ENCODE results near the gene NF1.
"Not testable (repeated sequence)": the region's sequence is repeated elsewhere in the genome, so short reads cannot be mapped to it uniquely, and the experiment has no call there.

NF1 gene

DNA sequence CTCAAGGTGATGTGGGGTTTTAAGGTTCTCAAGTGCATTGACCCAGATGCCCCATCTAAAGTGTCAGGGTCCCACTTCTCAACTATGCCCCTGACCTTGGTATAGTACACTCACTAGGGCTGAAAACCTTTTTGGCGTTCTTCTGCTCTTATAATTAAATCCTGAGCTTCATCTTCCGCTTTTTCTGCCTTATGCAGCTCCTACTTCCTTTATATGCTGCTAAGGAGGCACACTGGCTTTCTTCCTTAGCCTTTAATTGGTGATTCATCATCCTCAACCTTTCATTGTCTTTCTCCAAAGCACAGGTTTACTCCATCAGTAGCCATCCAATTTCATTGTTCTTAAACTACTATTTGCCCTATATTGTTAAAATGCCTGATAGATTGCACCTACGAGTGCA is 5.3 kb upstream of the NF1 start:
- DNase-seq (ENCODE audit: low spot score): no peak

DNA sequence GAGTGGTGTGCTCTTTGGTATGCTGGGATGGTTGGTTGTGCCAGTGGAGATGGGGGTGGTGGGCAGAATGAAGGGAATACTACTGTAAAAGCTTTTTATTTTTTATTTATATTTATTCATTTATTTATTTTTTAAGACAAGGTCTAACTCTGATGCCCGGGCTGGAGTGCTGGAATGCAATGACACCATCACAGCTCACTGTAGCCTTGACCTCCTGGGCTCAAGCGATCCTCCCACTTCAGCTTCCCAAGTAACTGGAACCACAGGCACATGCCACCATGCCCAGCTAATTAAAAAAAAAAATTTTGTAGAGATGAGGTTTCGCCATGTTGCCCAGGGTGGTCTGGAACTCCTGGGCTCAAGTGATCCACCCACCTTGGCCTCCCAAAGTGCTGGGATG is 4.1 kb upstream of the NF1 start:
- DNase-seq (ENCODE audit: low spot score): not testable (repeated sequence)

DNA sequence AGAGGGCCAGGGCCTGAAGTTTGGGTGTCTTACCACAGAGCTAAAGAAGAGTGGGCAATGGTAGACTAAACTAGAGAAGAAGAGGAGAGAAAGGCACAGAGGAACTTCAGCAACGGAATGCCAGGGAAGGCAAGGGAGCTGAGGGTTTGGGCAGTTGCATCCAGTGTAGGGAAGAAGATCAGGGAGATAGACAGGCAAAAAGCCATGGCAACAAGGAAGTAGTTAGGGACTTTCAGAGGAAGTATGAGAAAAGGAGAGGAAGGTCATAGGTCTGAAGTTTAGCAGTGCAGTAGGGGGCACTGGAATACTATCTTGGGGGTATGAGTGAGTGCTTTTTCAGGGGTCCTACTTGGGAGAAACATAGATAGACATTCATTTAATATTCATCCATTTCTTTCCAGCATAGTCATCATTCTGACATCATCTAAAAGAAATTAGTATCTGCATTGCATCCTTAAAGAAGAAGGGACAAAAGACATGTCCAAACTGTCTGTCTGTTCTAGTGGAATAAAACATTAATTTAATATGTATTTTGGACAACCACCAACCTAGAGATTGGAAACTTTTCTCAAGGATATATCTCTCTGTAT is 2.2 kb upstream of the NF1 start:
- DNase-seq (ENCODE audit: low spot score): no peak

DNA sequence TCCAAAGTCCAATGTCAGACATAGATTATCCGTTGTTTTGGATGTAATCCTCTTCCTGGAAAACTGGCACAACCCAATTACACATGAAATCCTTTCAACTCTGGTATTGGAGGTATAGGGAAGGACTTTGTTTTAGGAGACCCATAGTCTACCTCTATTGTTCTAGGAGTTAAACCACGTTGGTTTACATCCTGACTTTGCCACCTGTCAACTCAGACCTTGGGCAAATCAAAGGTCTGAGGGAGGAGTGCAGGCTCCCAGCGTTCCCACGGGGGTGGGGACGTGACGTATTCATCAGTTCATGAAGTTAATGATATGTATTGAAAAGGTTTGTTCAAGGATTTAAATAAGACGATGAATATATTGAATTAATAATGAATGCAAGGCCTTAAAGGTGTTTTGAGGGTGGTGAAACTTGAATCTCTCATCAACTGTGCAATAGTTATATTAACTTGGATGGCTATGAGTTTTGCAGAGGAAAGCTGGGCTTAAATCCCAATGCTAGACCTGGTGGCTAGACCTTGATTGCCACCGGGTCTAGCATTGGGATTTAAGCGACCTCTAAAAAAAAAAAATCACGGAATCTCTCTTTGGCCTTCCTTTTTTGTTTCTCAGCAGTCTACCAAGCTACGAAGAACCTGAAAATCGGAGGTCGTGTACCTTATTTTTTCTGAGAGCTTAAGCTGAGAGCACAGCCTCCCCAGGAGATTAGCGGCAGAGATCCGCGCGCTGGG is 744 bp upstream of the NF1 start:
- no peak for DNase-seq (ENCODE audit: low spot score)

DNA sequence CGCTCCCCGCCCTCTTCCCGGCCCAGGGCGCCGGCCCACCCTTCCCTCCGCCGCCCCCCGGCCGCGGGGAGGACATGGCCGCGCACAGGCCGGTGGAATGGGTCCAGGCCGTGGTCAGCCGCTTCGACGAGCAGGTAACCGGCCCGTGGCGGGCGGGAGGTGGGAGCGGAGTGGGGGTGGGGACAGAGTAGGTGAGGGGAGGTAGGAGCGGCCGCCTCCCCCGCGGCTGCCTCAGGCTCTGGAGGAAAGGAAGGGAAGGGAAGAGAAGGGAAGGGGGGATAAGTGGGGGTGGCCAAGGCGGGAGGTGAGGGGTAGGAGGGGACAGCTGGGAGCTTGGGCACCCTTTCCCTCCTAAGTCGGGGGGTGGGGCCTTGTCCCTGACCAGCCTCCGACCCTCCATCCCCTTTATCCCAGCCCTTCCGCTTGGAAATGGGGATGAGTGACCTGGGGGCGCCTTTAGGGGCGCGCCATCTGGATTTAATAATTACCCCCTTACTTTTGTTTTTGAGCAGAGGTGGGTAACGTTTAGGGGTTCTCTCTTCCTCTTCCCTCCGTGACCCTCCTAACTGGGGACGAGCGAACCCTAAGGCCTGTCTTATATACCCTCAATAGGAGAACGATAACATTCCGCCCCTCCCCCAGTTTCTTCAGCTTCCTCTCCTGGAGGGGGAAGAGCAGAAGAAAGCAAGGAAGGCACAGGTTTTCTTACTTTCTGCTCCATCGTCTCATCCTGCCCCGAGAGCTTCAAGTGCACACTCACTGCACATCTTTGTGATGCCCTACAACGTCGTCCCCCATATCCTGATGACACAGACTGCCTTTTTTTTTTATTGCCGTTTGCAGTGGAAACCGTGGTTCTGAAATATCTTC is 694 bp downstream of the NF1 start:
- peak; percentile 31 for DNase-seq (ENCODE audit: low spot score)

DNA sequence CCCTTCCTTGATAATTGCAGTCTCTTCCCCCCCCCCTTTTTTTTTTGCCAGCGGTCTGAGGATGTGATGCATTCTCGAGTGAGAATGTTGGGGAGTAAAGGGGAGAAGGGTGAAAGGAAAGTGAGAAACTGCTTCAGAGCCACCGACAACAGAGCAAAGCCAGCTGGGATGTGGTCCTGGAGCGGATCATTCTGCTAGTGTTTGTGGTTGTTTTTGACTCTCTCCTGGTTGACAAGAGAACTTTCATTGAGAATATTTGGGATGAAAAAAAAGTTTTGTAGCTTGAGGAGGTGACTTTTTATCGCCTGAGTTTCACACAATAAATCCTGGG is 1.3 kb downstream of the NF1 start:
- DNase-seq (ENCODE audit: low spot score): peak; percentile 18

DNA sequence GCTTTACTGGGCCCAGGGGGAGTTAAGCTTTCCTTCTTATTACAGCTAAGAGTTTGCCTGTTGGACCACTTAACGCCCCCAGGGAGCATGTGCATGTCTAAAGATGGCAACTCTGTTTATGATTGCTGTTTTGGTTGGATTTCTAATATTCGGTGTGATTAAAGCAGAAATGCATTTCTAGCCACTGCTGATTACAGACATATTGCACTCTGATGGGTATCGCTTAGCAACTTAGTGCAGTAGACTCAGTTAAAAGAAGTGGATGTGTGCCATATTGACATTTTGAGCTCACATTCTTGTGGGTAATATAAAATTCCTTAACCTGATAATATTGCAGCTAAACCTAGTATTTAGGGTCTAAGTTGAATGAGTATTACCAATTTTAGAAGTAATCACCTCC is 4.2 kb downstream of the NF1 start:
- no peak for DNase-seq (ENCODE audit: low spot score)

DNA sequence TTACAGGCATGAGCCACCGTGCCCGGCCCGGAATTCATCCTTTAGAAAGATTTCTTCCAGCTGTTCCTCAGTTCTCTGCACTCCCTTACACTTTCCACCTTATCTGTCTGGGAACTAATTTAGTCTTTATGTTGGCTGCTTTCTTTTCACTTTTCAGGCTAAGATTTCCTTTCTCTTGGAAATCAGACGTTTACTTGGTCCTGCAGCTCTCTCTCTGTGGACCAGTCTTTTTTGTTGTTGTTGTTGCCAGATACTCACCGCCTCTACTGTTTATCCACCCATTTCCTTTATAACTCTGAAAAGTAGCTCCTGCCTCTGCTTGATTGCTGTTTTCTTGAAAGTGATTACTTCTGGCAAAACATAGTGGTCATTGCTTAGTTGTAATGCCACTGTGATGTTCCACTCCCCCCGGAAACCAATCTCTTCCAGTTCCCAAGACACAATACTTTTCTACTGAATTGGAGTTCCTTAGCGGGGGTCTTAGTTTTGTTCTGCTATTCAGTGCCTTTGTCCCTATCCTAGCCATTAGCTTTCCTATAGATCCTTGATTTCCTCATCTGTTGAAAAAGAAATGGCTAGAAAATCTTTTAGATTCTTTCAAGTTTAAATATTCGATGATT is 6.2 kb downstream of the NF1 start:
- no peak for DNase-seq (ENCODE audit: low spot score)

DNA sequence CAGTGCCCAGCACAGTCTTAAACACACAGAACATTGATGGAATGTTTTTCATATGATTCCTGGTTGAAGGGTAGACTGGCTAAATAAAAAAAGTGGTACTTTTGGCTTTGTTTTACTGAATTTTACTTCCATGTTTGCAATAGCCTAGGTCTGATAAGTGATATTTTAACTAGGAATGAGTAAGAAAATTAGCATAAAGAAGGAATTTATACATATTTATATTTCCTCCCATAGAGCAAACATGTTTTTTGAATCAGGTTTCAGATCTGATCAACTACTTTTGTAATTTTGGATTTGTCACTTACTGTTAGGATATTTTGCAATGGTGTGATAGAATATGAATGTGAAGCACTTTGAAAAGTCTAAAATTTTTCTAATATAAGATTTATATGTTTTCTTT is 7.2 kb downstream of the NF1 start:
- no peak for DNase-seq (ENCODE audit: low spot score)

DNA sequence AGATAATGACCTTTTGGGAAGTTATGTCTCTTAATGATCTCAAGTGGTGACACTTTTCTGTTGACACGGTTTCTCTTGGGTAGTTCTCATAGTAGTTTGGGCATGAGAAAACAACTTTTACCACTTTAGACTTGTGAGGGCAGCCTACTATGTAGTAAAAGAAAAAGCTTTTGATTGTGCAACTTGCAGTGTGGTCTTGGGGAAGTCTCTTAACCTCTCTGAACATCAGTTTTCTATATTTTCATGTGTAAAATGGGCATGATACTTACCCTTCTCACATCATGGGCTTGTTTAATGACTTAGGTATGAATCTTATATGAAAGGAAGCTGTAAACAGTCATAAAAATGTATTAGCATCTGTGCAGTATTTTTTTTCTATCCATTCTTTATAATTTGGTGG is 11.2 kb downstream of the NF1 start:
- no peak for DNase-seq (ENCODE audit: low spot score)

DNA sequence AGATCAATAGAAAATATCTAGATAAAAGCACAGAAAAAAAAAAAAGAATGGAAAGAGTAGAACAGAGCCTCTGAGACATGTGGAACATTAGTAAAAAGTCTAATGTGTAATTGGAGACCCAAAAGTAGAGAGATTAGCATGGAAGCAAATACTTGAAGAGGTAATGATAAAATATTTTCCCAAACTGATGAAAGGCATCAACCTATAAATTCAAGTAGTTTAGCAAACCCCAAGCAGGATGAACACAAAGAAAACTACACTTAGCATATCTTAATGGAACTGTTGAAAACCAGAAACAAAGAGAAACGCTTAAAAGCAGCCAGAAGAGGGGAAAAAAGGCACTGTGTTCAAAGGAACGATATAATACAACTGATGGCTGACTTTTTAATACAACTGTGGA is 16.4 kb downstream of the NF1 start:
- DNase-seq (ENCODE audit: low spot score): no peak

DNA sequence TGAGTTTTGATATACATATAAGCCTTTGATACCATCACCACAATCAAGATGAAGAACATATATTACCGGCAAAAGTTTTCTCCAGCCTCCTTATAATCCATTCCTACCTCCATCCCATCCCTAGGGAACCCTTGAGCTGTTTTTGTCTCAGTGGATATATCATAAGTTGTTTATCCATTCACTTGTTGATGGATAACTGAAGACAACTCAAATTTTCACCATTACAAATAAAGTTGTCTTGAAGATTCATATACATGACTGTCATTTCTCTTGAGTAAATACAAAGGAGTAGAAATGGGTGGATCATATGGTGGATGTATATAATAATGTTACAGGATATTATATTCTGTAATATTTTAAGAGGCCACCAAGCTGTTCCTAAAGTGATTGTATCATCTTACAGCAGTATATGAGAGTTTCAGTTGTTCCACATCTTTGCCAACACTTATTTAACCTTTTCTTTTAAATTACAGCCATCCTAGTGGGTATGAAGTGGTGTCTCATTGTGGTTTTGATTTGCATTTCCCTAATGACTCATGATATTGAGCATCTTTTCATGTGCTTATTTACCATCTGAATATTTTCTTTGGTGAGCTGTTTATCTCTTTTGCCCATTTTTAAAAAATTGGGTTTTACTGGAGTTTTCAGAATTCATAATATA is 17.4 kb downstream of the NF1 start:
- no peak for DNase-seq (ENCODE audit: low spot score)

DNA sequence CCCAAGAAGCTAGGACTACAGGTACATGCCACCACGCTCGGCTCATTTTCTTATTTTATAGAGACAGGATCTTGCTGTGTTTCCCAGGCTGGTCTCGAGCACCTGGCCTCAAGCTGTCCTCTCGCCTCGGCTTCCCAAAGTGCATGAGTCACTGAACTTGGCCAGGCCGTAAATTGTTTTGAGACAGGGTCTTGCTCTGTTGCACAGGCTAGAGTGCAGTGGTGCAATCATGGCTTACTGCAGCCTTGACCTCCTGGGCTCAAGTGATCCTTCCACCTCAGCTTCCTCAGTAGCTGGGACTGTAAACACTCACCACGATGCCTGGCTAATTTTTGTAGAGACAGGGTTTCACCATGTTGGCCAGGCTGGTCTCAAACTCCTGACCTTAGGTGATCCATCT is 18.6 kb downstream of the NF1 start:
- DNase-seq (ENCODE audit: low spot score): not testable (repeated sequence)

DNA sequence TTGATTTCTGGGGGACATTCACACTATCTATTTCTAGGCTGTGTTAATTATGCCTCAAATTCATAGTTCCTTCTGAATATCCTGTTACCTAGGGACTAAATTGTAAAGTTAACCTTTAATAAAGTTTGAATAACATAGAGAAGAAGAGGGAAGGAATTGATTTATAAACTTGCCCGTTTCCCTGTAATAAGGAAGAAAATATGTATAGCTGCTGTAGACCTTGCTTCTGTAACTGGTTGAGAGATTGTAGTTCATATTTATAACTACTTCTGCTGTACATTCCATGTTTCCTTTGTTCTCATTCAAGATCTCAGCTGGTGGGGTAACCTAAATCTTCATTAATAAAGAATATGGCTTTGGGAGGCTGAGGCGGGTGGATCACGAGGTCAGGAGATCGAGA is 19.2 kb downstream of the NF1 start:
- no peak for DNase-seq (ENCODE audit: low spot score)

DNA sequence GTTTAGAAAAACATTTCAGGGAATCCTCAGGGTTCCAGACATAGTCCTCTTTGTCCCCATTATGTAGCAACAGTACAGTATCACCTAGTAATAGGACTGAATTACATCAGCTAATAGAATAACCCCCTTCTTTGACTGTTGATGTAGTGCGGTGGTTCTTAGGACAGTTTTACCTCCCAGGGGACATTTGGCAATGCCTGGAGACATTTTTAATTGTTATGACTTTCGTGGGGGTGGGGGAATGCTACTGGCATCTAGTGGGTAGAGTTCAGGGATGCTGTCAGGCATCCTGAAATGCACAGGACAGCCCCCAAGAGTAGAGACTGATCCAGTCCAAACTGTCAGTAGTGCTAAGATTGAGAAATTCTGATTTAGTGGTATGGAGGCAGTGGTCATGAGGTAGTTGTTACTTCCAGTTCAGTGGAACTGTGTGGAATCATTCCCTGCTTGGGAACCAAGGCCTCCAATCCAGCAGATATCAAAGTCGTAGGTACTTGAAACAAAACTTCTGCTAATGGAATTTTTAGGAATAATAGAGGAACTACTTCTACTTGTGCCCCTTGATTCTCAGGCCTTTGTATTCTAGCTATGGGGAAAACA is 20.3 kb downstream of the NF1 start:
- DNase-seq (ENCODE audit: low spot score): no peak

DNA sequence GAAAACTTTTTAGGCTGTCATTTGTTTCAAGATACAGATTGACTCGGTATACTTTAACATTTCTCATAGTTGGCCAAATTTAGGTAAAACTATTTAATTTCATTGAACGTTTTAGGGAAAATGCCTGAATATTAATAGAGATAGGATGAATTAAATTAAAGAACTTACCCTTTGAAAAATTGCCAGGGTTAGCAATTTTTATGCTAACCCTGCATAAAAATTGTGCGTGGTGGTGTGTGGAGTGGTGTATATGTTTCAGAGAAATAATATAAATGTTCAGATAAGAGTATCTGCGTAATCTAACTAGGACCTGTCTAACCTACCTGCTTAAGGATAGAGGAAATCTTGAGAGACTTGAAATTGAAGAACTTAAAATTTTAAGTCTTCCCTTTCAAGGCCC is 21.4 kb downstream of the NF1 start:
- no peak for DNase-seq (ENCODE audit: low spot score)

DNA sequence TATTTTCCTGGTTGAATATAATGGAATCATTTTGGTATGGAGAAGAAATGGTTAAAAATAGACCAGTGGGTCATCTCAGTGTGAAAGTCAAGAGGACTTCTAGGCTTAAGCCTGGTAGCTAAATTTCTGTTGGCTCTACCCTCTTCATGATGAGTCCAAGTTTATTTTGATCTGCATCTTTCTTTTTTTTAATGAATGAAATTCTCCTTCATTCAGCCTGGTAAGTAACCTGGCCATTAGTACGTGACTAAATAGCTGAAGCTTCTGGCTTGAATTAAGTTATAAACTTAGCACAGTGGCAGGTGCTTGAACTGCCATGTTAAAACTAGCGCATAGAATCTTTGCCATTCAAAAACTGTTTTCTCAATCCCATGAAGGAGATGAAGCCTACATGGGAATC is 28.0 kb downstream of the NF1 start:
- DNase-seq (ENCODE audit: low spot score): no peak

DNA sequence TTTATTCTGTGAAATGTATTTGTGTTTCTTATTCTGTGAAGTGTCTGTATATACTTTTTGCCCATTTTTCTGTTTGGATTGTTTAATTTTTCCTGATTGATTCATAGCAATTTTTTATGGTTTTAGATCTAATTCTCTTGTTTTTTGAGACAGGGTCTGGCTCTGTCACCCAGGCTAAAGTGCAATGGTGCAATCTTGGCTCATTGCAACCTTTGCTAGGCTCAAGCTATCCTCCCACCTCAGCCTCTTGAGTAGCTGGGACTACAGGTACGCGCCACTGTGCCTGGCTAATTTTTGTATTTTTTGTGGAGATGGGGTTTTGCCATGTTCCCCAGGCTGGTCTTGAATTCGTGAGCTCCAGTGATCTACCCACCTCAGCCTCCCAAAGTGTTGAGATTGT is 31.5 kb downstream of the NF1 start:
- no peak for DNase-seq (ENCODE audit: low spot score)

DNA sequence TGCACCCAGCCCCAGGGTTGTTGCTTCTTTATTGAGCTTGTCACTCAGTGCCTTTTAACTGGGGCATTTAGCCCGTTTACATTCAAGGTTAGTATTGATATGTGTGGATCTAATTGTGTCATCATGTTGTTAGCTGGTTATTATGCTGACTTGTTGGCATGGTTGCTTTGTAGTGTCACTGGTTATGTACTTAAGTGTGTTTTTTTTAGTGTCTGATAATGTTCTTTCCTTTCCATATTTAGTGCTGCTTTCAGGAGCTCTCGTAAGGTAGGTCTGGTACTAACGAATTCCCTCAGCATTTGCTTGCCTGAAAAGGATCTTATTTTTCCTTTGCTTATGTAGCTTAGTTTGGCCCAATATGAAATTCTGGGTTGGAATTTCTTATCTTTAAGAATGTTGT is 33.5 kb downstream of the NF1 start:
- no peak for DNase-seq (ENCODE audit: low spot score)

DNA sequence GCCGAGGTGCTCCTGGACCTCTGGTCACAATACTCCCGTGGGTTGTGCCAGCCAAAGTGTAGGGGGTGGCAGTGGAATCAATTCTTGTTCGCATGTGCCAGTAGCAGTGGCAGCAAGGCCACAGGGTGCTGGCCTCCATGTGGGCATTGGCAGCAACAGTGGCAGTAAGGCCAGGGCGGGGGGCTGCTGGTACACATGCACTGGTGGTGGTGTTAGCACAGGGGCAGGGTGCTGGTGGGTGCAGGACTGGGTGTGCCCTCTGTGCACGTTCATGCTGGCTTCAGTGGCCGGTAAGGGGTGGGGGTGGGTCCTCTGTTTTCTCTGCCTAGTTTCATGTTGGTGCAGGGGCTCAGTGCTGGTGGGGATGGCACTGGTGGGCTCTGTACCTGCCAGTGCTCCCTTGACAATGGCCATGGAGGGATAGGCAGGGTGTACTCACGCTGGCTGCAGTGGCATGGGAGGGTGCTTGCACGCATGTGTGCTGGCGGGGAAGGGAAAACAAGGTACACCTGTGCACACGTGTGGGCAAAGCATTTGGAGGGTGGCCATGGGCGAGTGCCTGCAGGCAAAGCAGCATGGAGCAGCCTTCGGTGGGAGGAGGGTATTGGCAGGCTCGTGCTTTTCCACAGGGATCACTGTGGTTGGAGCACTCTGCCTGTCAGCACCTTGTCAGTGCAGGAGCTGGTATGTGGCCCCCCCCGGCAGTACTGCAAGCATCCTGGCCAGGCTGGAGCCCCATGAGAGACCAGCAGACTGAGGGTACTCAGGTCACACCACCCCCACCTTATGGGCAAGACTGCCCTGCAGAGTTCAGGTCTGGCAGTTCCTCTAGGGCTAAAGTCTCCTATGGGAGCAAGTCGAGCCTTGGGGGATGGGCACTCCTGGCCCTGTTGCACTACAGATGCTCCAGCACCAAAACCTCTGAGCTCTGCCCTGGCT is 35.8 kb downstream of the NF1 start:
- DNase-seq (ENCODE audit: low spot score): no peak

DNA sequence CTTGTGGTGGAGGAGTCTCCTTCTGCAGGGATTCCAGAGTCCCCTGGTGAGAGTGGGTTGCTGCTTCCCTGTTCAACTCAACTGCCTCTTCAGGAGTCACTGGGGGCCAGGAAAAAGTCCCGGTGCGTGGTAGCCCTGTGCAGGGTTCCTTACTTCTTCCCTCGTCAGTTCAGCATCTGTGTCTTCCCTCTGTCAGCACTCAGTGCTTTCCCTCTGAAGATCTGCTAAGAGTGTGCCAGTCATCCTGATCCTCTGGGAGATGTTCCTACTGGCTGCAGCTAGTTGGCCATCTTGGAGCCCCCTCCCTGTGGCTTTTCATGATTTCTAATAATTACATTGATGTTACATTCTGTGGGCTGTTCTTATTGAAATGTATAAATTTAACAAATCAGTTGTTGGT is 36.5 kb downstream of the NF1 start:
- DNase-seq (ENCODE audit: low spot score): no peak

Measured in AG20443 (cell line).